ENCODE results near the gene NRXN3.

DNA sequence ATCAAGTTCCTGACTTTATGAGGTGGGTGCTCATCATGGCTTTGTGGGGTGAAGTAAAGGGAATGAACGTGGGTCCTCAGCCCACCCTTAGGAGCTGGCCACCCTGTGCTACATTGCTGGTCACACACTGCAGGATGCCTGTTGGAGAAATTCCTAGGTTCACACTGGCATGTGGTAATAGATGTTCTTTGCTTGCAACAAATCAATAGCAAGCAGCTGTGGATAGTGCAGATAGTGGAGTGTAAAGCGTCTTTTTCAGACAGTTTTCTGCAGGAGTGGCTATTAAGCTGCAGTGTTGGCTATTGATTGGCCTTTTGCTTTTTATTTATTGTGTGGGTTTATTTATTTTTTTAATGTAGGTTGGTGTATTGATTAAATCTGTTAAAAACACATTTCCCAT, 822.7 kb downstream of the NRXN3 start:
- TF ChIP-seq, protein P1, sequence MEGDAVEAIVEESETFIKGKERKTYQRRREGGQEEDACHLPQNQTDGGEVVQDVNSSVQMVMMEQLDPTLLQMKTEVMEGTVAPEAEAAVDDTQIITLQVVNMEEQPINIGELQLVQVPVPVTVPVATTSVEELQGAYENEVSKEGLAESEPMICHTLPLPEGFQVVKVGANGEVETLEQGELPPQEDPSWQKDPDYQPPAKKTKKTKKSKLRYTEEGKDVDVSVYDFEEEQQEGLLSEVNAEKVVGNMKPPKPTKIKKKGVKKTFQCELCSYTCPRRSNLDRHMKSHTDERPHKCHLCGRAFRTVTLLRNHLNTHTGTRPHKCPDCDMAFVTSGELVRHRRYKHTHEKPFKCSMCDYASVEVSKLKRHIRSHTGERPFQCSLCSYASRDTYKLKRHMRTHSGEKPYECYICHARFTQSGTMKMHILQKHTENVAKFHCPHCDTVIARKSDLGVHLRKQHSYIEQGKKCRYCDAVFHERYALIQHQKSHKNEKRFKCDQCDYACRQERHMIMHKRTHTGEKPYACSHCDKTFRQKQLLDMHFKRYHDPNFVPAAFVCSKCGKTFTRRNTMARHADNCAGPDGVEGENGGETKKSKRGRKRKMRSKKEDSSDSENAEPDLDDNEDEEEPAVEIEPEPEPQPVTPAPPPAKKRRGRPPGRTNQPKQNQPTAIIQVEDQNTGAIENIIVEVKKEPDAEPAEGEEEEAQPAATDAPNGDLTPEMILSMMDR (IDR thresholded peaks at IDR 0.05) = no peak
- TF ChIP-seq, protein P2, sequence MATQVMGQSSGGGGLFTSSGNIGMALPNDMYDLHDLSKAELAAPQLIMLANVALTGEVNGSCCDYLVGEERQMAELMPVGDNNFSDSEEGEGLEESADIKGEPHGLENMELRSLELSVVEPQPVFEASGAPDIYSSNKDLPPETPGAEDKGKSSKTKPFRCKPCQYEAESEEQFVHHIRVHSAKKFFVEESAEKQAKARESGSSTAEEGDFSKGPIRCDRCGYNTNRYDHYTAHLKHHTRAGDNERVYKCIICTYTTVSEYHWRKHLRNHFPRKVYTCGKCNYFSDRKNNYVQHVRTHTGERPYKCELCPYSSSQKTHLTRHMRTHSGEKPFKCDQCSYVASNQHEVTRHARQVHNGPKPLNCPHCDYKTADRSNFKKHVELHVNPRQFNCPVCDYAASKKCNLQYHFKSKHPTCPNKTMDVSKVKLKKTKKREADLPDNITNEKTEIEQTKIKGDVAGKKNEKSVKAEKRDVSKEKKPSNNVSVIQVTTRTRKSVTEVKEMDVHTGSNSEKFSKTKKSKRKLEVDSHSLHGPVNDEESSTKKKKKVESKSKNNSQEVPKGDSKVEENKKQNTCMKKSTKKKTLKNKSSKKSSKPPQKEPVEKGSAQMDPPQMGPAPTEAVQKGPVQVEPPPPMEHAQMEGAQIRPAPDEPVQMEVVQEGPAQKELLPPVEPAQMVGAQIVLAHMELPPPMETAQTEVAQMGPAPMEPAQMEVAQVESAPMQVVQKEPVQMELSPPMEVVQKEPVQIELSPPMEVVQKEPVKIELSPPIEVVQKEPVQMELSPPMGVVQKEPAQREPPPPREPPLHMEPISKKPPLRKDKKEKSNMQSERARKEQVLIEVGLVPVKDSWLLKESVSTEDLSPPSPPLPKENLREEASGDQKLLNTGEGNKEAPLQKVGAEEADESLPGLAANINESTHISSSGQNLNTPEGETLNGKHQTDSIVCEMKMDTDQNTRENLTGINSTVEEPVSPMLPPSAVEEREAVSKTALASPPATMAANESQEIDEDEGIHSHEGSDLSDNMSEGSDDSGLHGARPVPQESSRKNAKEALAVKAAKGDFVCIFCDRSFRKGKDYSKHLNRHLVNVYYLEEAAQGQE (IDR thresholded peaks at IDR 0.05; ENCODE audit: insufficient read depth in 1 of 2, low read depth in 2 of 2, low read length in 1 of 2) = no peak
- no peak for TF ChIP-seq POLR2AphosphoS5 (IDR thresholded peaks at IDR 0.05; ENCODE audit: low read depth, low read length)

Measured in Panc1 (cell line).